ENCODE data around the gene KIF6.

DNA sequence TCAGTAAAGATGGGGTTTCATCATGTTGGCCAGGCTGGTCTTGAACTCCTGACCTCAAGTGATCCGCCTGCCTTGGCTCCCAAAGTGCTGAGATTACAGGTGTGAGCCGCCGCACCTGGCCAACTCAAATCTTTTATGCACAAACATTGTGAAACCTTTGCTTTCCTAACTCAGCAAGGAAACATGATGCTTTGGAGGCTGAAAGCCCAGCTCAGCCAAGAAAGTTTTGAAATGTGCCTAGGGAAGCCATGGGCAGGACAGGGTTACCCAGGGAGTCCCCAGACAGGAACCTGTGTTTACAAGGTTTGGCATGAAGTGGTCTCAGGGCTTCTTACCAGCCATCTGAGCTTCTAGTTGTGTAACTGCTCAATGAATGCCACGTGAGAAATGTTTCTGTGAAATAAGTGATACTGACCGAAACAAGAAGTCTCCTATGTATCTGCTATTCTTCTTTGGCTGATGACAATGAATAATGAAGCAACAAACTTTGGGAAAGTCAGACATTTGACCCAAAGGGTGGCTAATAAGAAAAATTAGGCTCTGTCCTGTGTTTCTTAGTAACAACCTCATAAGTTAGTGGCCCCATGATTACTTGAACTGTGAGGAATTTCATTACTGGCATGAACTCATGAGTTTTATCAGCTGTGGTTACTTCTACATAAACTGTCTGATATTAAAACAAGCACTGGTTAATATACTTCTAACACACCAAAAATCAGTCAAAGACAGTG is 163.5 kb downstream of the KIF6 start:
- TF ChIP-seq, protein P1, sequence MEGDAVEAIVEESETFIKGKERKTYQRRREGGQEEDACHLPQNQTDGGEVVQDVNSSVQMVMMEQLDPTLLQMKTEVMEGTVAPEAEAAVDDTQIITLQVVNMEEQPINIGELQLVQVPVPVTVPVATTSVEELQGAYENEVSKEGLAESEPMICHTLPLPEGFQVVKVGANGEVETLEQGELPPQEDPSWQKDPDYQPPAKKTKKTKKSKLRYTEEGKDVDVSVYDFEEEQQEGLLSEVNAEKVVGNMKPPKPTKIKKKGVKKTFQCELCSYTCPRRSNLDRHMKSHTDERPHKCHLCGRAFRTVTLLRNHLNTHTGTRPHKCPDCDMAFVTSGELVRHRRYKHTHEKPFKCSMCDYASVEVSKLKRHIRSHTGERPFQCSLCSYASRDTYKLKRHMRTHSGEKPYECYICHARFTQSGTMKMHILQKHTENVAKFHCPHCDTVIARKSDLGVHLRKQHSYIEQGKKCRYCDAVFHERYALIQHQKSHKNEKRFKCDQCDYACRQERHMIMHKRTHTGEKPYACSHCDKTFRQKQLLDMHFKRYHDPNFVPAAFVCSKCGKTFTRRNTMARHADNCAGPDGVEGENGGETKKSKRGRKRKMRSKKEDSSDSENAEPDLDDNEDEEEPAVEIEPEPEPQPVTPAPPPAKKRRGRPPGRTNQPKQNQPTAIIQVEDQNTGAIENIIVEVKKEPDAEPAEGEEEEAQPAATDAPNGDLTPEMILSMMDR (IDR thresholded peaks at IDR 0.05): no peak
- no peak for TF ChIP-seq POLR2A (IDR thresholded peaks at IDR 0.05)
